K562 (cell line): ENCODE results near the gene VGF. TPM values are rescaled to one million over a fixed set of nuclear protein-coding genes. Genes with fewer than 3 reads are reported as not detected.

Experiments used
- CBFB ChIP-seq: sonication (generic); formaldehyde crosslinking; IDR thresholded peaks from 2 replicates; pipeline ENCODE4 v1.4.0; 2020; ENCODE audit warnings: mild to moderate bottlenecking, missing genetic modification reagents
- CHD7 ChIP-seq: fragments of 200-600 bp; sonication (generic); IDR thresholded peaks from one replicate; pipeline ENCODE4 v1.6.1; 2012; ENCODE audit warnings: mild to moderate bottlenecking, low read depth, low read length, inconsistent platforms
- IFI16 ChIP-seq: fragments of 250-450 bp; sonication (Bioruptor Pico); IDR thresholded peaks from 2 replicates; pipeline ENCODE4 v2.1.2; 2022; ENCODE audit warnings: mild to moderate bottlenecking, inconsistent platforms
- PRDM10 ChIP-seq: fragments of 450-650 bp; IDR thresholded peaks from 2 replicates; pipeline ENCODE4 v1.6.1; 2018; ENCODE audit not compliant: partially characterized antibody
- THAP12 ChIP-seq: fragments of 250-450 bp; sonication (Bioruptor Pico); IDR thresholded peaks from 2 replicates; pipeline ENCODE4 v1.9.0; 2021; ENCODE audit warnings: mild to moderate bottlenecking, inconsistent platforms
- ZBTB7A ChIP-seq: IDR thresholded peaks from 2 replicates; pipeline ENCODE4 v1.6.1; 2011; ENCODE audit warnings: low read depth, mild to moderate bottlenecking, low read length, moderate library complexity, borderline replicate concordance; ENCODE audit not compliant: control insufficient read depth
- ZFP1 ChIP-seq: fragments of 450-650 bp; formaldehyde crosslinking; IDR thresholded peaks from 2 replicates; pipeline ENCODE4 v1.4.0; 2020; ENCODE audit warnings: mild to moderate bottlenecking, mixed read lengths
- polyA plus RNA-seq, 8 experiments: library from polyadenylated mRNA; depleted of rRNA in 4 of 8; stranded (reverse) in 5 of 8; unstranded in 3 of 8; fragments of >200 nt; fragmentation: Nextera tagmentation in 2 of 8; fragmentation: Illumina TruSeq in 1 of 8; extraction: Ambion mirVana in 2 of 8; extraction: Trizol in 1 of 8; gene quantifications; 2 replicates each; pipeline versions ENCODE4 v1.2.1 to v1.2.3, GENCODE V29; 2011 to 2014; ENCODE audit warnings: inconsistent platforms in 1 of 8, missing spikeins in 1 of 8
- total RNA-seq, 7 experiments: library from RNA; depleted of rRNA in 6 of 7; stranded (reverse); fragments of >200 nt in 6 of 7; fragmentation: Illumina TruSeq in 2 of 7; extraction: Trizol in 2 of 7; gene quantifications; 2 replicates each; pipeline versions ENCODE4 v1.2.1 to v1.2.3, GENCODE V29; 2011 to 2021; ENCODE audit warnings: low replicate concordance in 1 of 7

The VGF gene
- total and polyA plus RNA-seq, 9 of the 15 experiments (the other 6 are each of a cell fraction or from before 2014, with no cell fraction given), result 0.03 to 5.7 (median 0.34) TPM

- TF ChIP-seq PRDM10 (peak; percentile 21), CBFB (no peak), CHD7 (no peak), ZBTB7A (no peak; the same call in 1 of the 2 replicates), IFI16 (no peak), ZFP1 (no peak), THAP12 (CRISPR knock-in tag) (peak; percentile 33; the same call in 1 of the 2 replicates)
Observed at GRCh38 chr7:101162551-101163278, 2.7 kb downstream of the VGF start (continued).
